HepG2 (cell line): Measurements from ENCODE around the gene SLC22A7. TPM values are rescaled to one million over a fixed set of nuclear protein-coding genes. Genes with fewer than 3 reads are reported as not detected.

Source experiments
- MBD4 ChIP-seq: IDR thresholded peaks from 2 replicates; pipeline ENCODE4 v1.6.1; 2012; ENCODE audit warnings: low read length, inconsistent platforms, borderline replicate concordance
- PCBP1 ChIP-seq: fragments of 200-400 bp; formaldehyde crosslinking; IDR thresholded peaks from 2 replicates; pipeline ENCODE4 v1.6.1; 2017; ENCODE audit warnings: mild to moderate bottlenecking, low read depth, low read length, borderline replicate concordance
- SIX4 ChIP-seq: sonication (generic); formaldehyde crosslinking; IDR thresholded peaks from 2 replicates; pipeline ENCODE4 v1.4.0; 2020; ENCODE audit warnings: missing genetic modification reagents
- SPEN ChIP-seq: sonication (generic); formaldehyde crosslinking; IDR thresholded peaks from 2 replicates; pipeline ENCODE4 v1.5.1; 2020; ENCODE audit warnings: low read depth, mild to moderate bottlenecking, missing genetic modification reagents
- ZFP36L1 ChIP-seq: sonication (generic); formaldehyde crosslinking; IDR thresholded peaks from 2 replicates; pipeline ENCODE4 v1.8.0; 2022; ENCODE audit warnings: mild to moderate bottlenecking, missing genetic modification reagents, moderate library complexity
- polyA plus RNA-seq, 8 experiments: library from polyadenylated mRNA; depleted of rRNA in 3 of 8; stranded (reverse) in 7 of 8; unstranded in 1 of 8; fragments of >200 nt; fragmentation: Illumina TruSeq in 4 of 8; extraction: Trizol in 4 of 8; gene quantifications; 2 replicates each; pipeline versions ENCODE4 v1.2.1 to v1.2.3, GENCODE V29; 2011 to 2016; ENCODE audit warnings: low read depth in 4 of 8, missing spikeins in 1 of 8, mixed read lengths in 1 of 8; ENCODE audit not compliant: insufficient read depth in 1 of 8
- total RNA-seq, 5 experiments: library from RNA; depleted of rRNA; stranded (reverse); fragments of >200 nt; fragmentation: Illumina TruSeq; extraction: Trizol; gene quantifications; 2 replicates each; pipeline ENCODE4 v1.2.3, GENCODE V29; 2016; ENCODE audit warnings: low read depth in 1 of 5
- TF ChIP-seq, protein P1 (sequence below): sonication (generic); formaldehyde crosslinking; conservative IDR thresholded peaks from 2 replicates; pipeline ENCODE4 v1.8.0; 2022; ENCODE audit warnings: missing genetic modification reagents
- TF ChIP-seq, protein P2 (sequence below): sonication (generic); formaldehyde crosslinking; IDR thresholded peaks from 2 replicates; pipeline ENCODE4 v1.4.0; 2020; ENCODE audit warnings: mild to moderate bottlenecking, missing genetic modification reagents
- TF ChIP-seq, protein P3 (sequence below): sonication (generic); formaldehyde crosslinking; IDR thresholded peaks from 2 replicates; pipeline ENCODE4 v1.5.1; 2020; ENCODE audit warnings: mild to moderate bottlenecking, missing genetic modification reagents, moderate library complexity
- TF ChIP-seq, protein P4 (sequence below): IDR thresholded peaks from 2 replicates; pipeline ENCODE4 v1.6.1; 2016

The SLC22A7 gene
- total and polyA plus RNA-seq, 2 of the 13 experiments (the other 11 are each of a cell fraction or from before 2014, with no cell fraction given): 5.3 to 22.6 TPM

DNA sequence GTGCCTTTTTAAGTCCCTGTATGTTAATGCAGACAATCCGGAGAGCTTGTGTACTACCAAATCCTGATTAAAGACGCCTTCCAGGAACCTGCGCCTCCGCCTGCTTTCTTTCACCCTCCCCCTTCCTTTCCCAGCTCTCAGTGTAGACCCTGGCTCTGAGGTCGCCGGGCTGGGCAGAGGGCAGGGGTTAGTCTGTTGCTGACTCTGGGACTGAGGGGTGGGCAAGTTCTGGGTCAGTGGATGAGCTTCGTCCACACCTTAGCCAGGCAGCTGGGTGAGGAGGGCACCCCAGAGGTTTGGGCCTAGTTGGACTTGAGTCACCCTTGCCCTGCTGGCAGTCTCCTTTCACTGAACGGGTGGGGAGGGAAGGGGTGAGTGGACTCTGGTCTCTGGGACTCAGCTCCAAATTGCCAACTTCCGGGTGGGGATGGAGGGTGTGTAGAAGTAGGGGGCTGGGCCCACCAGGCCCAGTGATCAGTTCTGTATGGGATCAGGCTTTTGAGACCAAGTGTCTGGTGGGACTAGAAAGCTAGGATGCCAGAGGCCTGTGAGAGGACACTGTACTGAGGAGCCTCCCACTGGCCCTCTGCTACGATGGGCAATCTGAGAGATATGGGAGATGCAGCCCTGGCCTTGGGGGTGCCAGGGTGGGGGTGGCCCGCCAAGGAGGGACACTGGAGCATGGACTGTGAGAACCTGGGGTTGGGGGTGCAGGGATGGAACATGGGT lies 21.3 kb upstream of the SLC22A7 start (continued):
- TF ChIP-seq, protein P1, sequence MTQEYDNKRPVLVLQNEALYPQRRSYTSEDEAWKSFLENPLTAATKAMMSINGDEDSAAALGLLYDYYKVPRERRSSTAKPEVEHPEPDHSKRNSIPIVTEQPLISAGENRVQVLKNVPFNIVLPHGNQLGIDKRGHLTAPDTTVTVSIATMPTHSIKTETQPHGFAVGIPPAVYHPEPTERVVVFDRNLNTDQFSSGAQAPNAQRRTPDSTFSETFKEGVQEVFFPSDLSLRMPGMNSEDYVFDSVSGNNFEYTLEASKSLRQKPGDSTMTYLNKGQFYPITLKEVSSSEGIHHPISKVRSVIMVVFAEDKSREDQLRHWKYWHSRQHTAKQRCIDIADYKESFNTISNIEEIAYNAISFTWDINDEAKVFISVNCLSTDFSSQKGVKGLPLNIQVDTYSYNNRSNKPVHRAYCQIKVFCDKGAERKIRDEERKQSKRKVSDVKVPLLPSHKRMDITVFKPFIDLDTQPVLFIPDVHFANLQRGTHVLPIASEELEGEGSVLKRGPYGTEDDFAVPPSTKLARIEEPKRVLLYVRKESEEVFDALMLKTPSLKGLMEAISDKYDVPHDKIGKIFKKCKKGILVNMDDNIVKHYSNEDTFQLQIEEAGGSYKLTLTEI (CRISPR knock-in tag): no peak
- peak; percentile 62; the same call in 1 of the 2 replicates for TF ChIP-seq PCBP1
- TF ChIP-seq MBD4: no peak
- TF ChIP-seq ZFP36L1: peak; percentile 73; the same call in 1 of the 2 replicates
- TF ChIP-seq, protein P2, sequence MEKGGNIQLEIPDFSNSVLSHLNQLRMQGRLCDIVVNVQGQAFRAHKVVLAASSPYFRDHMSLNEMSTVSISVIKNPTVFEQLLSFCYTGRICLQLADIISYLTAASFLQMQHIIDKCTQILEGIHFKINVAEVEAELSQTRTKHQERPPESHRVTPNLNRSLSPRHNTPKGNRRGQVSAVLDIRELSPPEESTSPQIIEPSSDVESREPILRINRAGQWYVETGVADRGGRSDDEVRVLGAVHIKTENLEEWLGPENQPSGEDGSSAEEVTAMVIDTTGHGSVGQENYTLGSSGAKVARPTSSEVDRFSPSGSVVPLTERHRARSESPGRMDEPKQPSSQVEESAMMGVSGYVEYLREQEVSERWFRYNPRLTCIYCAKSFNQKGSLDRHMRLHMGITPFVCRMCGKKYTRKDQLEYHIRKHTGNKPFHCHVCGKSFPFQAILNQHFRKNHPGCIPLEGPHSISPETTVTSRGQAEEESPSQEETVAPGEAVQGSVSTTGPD (CRISPR knock-in tag): no peak
- no peak for TF ChIP-seq SIX4 (CRISPR knock-in tag)
- TF ChIP-seq, protein P3, sequence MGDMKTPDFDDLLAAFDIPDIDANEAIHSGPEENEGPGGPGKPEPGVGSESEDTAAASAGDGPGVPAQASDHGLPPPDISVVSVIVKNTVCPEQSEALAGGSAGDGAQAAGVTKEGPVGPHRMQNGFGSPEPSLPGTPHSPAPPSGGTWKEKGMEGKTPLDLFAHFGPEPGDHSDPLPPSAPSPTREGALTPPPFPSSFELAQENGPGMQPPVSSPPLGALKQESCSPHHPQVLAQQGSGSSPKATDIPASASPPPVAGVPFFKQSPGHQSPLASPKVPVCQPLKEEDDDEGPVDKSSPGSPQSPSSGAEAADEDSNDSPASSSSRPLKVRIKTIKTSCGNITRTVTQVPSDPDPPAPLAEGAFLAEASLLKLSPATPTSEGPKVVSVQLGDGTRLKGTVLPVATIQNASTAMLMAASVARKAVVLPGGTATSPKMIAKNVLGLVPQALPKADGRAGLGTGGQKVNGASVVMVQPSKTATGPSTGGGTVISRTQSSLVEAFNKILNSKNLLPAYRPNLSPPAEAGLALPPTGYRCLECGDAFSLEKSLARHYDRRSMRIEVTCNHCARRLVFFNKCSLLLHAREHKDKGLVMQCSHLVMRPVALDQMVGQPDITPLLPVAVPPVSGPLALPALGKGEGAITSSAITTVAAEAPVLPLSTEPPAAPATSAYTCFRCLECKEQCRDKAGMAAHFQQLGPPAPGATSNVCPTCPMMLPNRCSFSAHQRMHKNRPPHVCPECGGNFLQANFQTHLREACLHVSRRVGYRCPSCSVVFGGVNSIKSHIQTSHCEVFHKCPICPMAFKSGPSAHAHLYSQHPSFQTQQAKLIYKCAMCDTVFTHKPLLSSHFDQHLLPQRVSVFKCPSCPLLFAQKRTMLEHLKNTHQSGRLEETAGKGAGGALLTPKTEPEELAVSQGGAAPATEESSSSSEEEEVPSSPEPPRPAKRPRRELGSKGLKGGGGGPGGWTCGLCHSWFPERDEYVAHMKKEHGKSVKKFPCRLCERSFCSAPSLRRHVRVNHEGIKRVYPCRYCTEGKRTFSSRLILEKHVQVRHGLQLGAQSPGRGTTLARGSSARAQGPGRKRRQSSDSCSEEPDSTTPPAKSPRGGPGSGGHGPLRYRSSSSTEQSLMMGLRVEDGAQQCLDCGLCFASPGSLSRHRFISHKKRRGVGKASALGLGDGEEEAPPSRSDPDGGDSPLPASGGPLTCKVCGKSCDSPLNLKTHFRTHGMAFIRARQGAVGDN (CRISPR knock-in tag): peak; percentile 95
- TF ChIP-seq, protein P4, sequence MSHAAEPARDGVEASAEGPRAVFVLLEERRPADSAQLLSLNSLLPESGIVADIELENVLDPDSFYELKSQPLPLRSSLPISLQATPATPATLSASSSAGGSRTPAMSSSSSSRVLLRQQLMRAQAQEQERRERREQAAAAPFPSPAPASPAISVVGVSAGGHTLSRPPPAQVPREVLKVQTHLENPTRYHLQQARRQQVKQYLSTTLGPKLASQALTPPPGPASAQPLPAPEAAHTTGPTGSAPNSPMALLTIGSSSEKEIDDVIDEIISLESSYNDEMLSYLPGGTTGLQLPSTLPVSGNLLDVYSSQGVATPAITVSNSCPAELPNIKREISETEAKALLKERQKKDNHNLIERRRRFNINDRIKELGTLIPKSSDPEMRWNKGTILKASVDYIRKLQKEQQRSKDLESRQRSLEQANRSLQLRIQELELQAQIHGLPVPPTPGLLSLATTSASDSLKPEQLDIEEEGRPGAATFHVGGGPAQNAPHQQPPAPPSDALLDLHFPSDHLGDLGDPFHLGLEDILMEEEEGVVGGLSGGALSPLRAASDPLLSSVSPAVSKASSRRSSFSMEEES (CRISPR knock-in tag): no peak
- peak; percentile 87 for TF ChIP-seq SPEN (CRISPR knock-in tag)
